ENCODE data around the gene TMCO2.

TMCO2 gene

DNA sequence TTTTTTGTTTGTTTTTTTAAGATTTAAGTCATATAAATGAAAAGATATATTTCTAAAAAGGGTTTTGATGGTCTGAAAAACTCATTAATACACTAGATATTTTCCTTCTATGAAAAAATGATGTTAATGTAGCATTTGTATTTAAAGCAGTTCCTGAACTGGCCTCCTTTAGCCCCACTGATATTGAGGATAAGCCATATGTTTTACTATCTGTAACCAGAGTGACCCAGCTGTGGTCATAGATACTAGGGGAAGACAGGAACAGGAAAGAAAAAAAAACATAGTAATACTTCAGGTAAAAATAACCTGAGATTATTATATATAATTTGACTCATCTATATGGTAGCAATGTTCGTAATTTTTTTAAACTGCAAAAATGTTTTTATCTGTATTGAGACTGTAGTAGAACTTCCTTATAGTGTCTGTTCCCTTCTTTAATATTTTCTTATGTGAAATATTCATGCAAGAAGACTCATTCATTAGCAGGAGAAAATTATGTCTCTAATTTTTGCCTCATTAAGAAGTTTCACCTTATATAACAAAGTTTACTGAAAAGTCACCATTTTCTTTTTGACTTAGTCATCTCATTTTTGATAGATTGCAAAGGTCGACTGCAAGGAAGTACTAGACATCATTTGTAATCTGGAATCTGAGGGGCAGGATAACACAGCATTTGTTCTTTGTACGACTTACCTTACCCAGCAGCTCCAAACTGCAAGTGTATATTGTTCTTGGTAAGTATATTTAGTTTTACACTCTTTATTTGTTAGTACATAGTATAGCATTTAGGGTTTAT is 25.6 kb upstream of the TMCO2 start:
- TF ChIP-seq, protein P1, sequence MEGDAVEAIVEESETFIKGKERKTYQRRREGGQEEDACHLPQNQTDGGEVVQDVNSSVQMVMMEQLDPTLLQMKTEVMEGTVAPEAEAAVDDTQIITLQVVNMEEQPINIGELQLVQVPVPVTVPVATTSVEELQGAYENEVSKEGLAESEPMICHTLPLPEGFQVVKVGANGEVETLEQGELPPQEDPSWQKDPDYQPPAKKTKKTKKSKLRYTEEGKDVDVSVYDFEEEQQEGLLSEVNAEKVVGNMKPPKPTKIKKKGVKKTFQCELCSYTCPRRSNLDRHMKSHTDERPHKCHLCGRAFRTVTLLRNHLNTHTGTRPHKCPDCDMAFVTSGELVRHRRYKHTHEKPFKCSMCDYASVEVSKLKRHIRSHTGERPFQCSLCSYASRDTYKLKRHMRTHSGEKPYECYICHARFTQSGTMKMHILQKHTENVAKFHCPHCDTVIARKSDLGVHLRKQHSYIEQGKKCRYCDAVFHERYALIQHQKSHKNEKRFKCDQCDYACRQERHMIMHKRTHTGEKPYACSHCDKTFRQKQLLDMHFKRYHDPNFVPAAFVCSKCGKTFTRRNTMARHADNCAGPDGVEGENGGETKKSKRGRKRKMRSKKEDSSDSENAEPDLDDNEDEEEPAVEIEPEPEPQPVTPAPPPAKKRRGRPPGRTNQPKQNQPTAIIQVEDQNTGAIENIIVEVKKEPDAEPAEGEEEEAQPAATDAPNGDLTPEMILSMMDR (IDR thresholded peaks at IDR 0.05; ENCODE audit: low read depth, low read length, missing control alignments): no peak
- no peak overlapping the region for H3K4me3 ChIP-seq (ENCODE audit: low read depth, low read length)
- H3K27ac ChIP-seq: no peak overlapping the region
- DNase-seq: no peak
- no peaks in the 10 kb centered on the region for H3K36me3 ChIP-seq (replicated peaks)
- H3K27me3 ChIP-seq (replicated peaks): no peaks in the 10 kb centered on the region
- in situ Hi-C loops (cut with HindIII; ENCODE audit: low pct_ligation_motif_present, low sequenced_read_pairs): no loop called here

- DNase-seq: no peak
- TF ChIP-seq, protein P1 (IDR thresholded peaks at IDR 0.05; ENCODE audit: low read depth, low read length, missing control alignments): no peak
- H3K36me3 ChIP-seq (replicated peaks): no peaks in the 10 kb centered on the region
- H3K27me3 ChIP-seq (replicated peaks): no peaks in the 10 kb centered on the region
- in situ Hi-C loops (cut with HindIII; ENCODE audit: low pct_ligation_motif_present, low sequenced_read_pairs): no loop called here
- H3K27ac ChIP-seq: no peak overlapping the region
- H3K4me3 ChIP-seq (ENCODE audit: low read depth, low read length): no peak overlapping the region
Measured at GRCh38 chr1:40224040-40224439, 23.7 kb upstream of the TMCO2 start.

- Histone ChIP-seq H3K4me3 (ENCODE audit: low read depth, low read length) (no peak overlapping the region), H3K36me3 (replicated peaks) (no peaks in the 10 kb centered on the region), H3K27me3 (replicated peaks) (no peaks in the 10 kb centered on the region), H3K27ac (no peak overlapping the region)
- TF ChIP-seq, protein P1 (IDR thresholded peaks at IDR 0.05; ENCODE audit: low read depth, low read length, missing control alignments): no peak
- in situ Hi-C loops (cut with HindIII; ENCODE audit: low pct_ligation_motif_present, low sequenced_read_pairs): no loop called here
- DNase-seq: no peak
Measured at GRCh38 chr1:40226192-40226591, 21.5 kb upstream of the TMCO2 start.

DNA sequence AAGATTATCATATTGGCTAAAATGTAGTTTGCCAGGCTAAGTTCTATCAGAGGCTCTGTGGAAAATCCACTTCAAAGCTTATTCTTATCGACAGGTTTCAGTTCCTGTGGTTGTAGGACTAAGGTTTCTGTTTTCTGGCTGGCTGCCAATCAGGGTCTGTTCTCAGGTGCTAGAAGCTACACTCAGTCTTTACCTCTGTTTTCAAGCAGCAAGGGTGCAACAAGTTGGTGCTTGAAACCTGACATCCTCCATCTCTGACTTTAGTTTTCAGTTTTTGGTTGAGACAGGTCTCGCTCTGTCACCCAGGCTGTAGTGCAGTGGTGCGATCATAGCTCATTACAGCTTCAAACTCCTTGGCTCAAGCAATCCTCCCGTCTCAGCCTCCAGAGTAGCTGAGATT is 15.3 kb upstream of the TMCO2 start:
- no peak for DNase-seq
- H3K27ac ChIP-seq: no peak overlapping the region
- peaks cover 18% of the 10 kb centered on the region for H3K36me3 ChIP-seq (replicated peaks)
- H3K27me3 ChIP-seq (replicated peaks): no peaks in the 10 kb centered on the region
- in situ Hi-C loops (cut with HindIII; ENCODE audit: low pct_ligation_motif_present, low sequenced_read_pairs): no loop called here
- no peak overlapping the region for H3K4me3 ChIP-seq (ENCODE audit: low read depth, low read length)
- TF ChIP-seq, protein P1 (IDR thresholded peaks at IDR 0.05; ENCODE audit: low read depth, low read length, missing control alignments): no peak

DNA sequence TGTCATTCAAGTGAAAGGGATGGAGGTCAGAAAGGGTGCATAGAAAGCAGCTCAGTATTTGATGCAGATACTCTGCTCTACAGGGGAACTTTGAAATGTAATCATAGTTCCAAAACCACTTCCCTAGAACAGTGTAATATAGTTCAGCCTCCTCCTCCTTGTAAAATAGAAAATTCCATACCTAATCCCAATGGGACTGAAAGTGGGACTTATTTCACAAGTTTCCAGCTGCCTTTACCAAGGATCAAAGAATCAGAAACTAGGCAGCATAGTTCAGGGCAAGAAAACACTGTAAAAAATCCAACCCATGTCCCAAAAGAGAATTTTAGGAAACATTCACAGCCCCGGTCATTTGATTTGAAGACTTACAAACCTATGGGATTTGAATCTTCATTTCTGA is 8.1 kb upstream of the TMCO2 start:
- in situ Hi-C loops (cut with HindIII; ENCODE audit: low pct_ligation_motif_present, low sequenced_read_pairs): no loop called here
- DNase-seq: no peak
- H3K4me3 ChIP-seq (ENCODE audit: low read depth, low read length): no peak overlapping the region
- TF ChIP-seq, protein P1 (IDR thresholded peaks at IDR 0.05; ENCODE audit: low read depth, low read length, missing control alignments): no peak
- peaks cover 29% of the 10 kb centered on the region for H3K36me3 ChIP-seq (replicated peaks)
- no peaks in the 10 kb centered on the region for H3K27me3 ChIP-seq (replicated peaks)
- H3K27ac ChIP-seq: no peak overlapping the region

GRCh38 chr1:40240390-40240789 is 7.3 kb upstream of the TMCO2 start:
- Histone ChIP-seq H3K27me3 (replicated peaks) (no peaks in the 10 kb centered on the region), H3K4me3 (ENCODE audit: low read depth, low read length) (no peak overlapping the region), H3K27ac (no peak overlapping the region), H3K36me3 (replicated peaks) (peaks cover 29% of the 10 kb centered on the region)
- TF ChIP-seq, protein P1 (IDR thresholded peaks at IDR 0.05; ENCODE audit: low read depth, low read length, missing control alignments): no peak
- in situ Hi-C loops (cut with HindIII; ENCODE audit: low pct_ligation_motif_present, low sequenced_read_pairs): no loop called here
- DNase-seq: no peak
